H7 (cell line): ENCODE data around the gene UTRN. TPM values are rescaled to one million over a fixed set of nuclear protein-coding genes. Genes with fewer than 3 reads are reported as not detected.

ENCODE experiments used
- DNase-seq: peaks from one replicate; pipeline ENCODE4 v3.0.0; 2012
- H3K27me3 ChIP-seq: 2 replicates; pipeline ENCODE4 v1.6.0; 2011; ENCODE audit warnings: mild to moderate bottlenecking, low read length; ENCODE audit not compliant: control insufficient read depth, insufficient read depth
- H3K36me3 ChIP-seq: replicated peaks from 2 replicates; pipeline ENCODE4 v1.5.1; 2011; ENCODE audit warnings: low read length; ENCODE audit not compliant: control insufficient read depth, insufficient read depth
- H3K4me3 ChIP-seq: 2 replicates; pipeline ENCODE4 v1.5.1; 2011; ENCODE audit warnings: low read depth, mild to moderate bottlenecking, control low read depth, low read length, moderate library complexity; ENCODE audit not compliant: insufficient read depth
- total RNA-seq: library from RNA; depleted of rRNA; stranded (reverse); fragments of >200 nt; shearing (Covaris generic); gene quantifications from 2 replicates; pipeline ENCODE4 v1.2.3, GENCODE V29; 2014; rRNA removed

The UTRN gene
- total RNA-seq, 1 experiment from 2014 or later: 13.4 TPM

DNA sequence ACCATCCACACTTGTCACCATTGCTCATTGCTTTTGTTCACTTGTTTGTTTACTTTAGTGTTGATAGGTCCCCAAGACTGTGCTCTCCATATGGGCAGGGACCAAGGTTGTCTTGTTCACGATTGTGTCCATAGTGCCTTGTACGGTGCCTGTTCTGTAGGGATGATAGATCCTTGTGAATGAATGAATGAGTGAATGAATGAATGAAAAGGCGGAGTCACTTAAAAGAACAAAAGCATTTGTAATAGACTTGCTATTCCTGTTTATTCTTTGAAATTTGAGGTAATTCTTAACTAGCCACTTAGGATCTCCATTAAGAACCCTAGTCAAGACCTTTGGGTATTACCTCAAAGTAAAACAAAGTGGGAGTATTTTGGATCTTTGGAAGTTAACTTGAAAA is 47.0 kb downstream of the UTRN start:
- H3K36me3 ChIP-seq: no peaks in the 10 kb centered on the region
- no peaks in the 10 kb centered on the region for H3K27me3 ChIP-seq
- DNase-seq: no peak
- no peak overlapping the region for H3K4me3 ChIP-seq

DNA sequence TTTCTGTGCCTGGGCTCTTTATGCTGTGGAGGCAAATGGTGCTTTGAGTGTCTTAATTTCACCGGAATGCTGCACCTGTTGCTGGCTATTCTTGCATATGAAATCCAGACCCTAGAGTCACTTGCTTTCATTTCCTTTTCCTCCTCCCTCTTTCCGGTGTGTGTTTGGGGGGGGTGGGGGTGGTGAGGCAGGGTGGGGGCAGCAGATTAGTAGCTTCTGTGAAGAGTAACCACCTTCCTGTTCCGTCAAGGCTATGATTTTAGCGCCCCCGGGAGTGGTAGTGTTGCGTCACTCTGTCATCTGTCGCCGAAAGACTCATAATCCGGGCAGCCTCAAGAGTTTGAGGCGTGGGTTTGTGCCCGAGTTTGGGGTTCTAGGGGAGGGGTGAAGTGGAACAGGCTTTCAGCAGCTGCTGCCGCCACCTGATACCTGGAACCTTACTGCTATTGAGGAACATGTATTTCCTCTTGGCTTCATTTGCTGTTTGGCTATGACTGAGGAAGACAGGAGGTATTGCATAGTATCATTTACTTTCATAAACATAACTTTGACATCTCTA is 49.1 kb downstream of the UTRN start:
- Histone ChIP-seq H3K36me3 (no peaks in the 10 kb centered on the region), H3K4me3 (no peak overlapping the region), H3K27me3 (no peaks in the 10 kb centered on the region)
- DNase-seq: no peak

Other genes starting within 250 kb of the UTRN start
- gene SF3B5, start 189.8 kb upstream of the UTRN start, total RNA-seq: 129 and 171 TPM in 2 replicates
- gene STX11, start 134.8 kb upstream of the UTRN start, total RNA-seq: not detected in 2 replicates